HCT116 (cell line): Measurements from ENCODE around the gene ALPL. TPM values are rescaled to one million over a fixed set of nuclear protein-coding genes. Genes with fewer than 3 reads are reported as not detected.

Experiments
- ATAC-seq: fragments of 200-7000 bp; cut with Tn5 transposase; 2 replicates; pipeline ENCODE4 v1.9.1; 2020; ENCODE audit warnings: mild to moderate bottlenecking, moderate library complexity
- BruUV-seq: library from RNA; stranded (reverse); fragments of 400-500 nt; replicated peaks from 2 replicates; lab custom pipeline; 2021; lab: Mats Ljungman, UMichigan
- CTCF ChIA-PET: fragments of 300-600 bp; sonication (Branson Sonifier 250); formaldehyde crosslinking; loops from one replicate; lab custom pipeline; 2021; ENCODE audit warnings: antibody characterized with exemption; lab: Charles Lee
- POLR2A ChIA-PET: fragments of 300-600, 350-600 bp; sonication (Branson Sonifier 250); formaldehyde crosslinking; loops from one replicate; lab custom pipeline; 2021; ENCODE audit warnings: antibody characterized with exemption; lab: Charles Lee
- RAD21 ChIA-PET, 2 experiments: fragments of 300-600 bp; sonication (Branson Sonifier 250); formaldehyde crosslinking; loops; one replicate each; lab custom pipeline; 2023; ENCODE audit warnings: low total read pairs in 2 of 2; ENCODE audit not compliant: uncharacterized antibody in 2 of 2, unreplicated experiment in 2 of 2, low non-redundant PET in 1 of 2; lab: Charles Lee
- DNase-seq: peaks from one replicate; pipeline ENCODE4 v3.0.0-alpha.2; 2010; ENCODE audit warnings: low read depth, low spot score
- H2AFZ ChIP-seq: fragments of 200-600 bp; shearing (Covaris generic), sonication (generic); 2 replicates; pipeline ENCODE4 v1.6.1; 2017; ENCODE audit warnings: low read depth, mixed run types, mixed read lengths, antibody characterized with exemption, low read length; ENCODE audit not compliant: poor library complexity, severe bottlenecking
- H3K27ac ChIP-seq: 2 replicates; pipeline ENCODE4 v1.5.1; 2012; ENCODE audit warnings: low read depth, low read length
- H3K27me3 ChIP-seq: fragments of 200-600 bp; sonication (generic); 2 replicates; pipeline ENCODE4 v1.6.1; 2016; ENCODE audit warnings: mixed run types, low read length, mixed read lengths; ENCODE audit not compliant: insufficient read depth
- H3K36me3 ChIP-seq, 2 experiments: fragments of 200-500 bp in 1 of 2; fragments of 200-600 bp in 1 of 2; sonication (Bioruptor generic) in 1 of 2; sonication (generic) in 1 of 2; 2 replicates each; pipeline versions ENCODE4 v1.5.1 to v1.6.1; 2014 to 2016; ENCODE audit warnings: low read length in 2 of 2, inconsistent platforms in 1 of 2, mixed read lengths in 1 of 2, mixed run types in 1 of 2; ENCODE audit not compliant: insufficient read depth in 2 of 2, control insufficient read depth in 1 of 2
- H3K4me1 ChIP-seq, 2 experiments: fragments of 200-600 bp in 1 of 2; sonication (generic) in 1 of 2; 2 replicates each; pipeline versions ENCODE4 v1.5.1 to v1.6.1; 2012 to 2017; ENCODE audit warnings: low read length in 2 of 2, inconsistent platforms in 1 of 2, mild to moderate bottlenecking in 1 of 2, mixed read lengths in 1 of 2, mixed run types in 1 of 2, moderate library complexity in 1 of 2; ENCODE audit not compliant: insufficient read depth in 2 of 2, control insufficient read depth in 1 of 2
- H3K4me2 ChIP-seq: fragments of 200-600 bp; sonication (generic); 2 replicates; pipeline ENCODE4 v1.6.1; 2017; ENCODE audit warnings: mixed run types, low read length, mixed read lengths
- H3K4me3 ChIP-seq, 2 experiments: fragments of 200-600 bp in 1 of 2; sonication (generic) in 1 of 2; replicated peaks in 1 of 2; 2 replicates each; pipeline ENCODE4 v1.5.1; 2011 to 2016; ENCODE audit warnings: low read length in 2 of 2, control low read depth in 1 of 2, low read depth in 1 of 2, mild to moderate bottlenecking in 1 of 2, mixed read lengths in 1 of 2, mixed run types in 1 of 2
- H3K79me2 ChIP-seq: fragments of 200-600 bp; sonication (generic); 2 replicates; pipeline ENCODE4 v1.6.1; 2017; ENCODE audit warnings: mild to moderate bottlenecking, mixed run types, low read length, moderate library complexity, mixed read lengths; ENCODE audit not compliant: insufficient read depth
- H3K9ac ChIP-seq: fragments of 200-600 bp; sonication (generic); 2 replicates; pipeline ENCODE4 v1.6.1; 2016; ENCODE audit warnings: low read length, mixed read lengths
- H3K9me2 ChIP-seq: fragments of 200-600 bp; sonication (generic), shearing (Covaris generic); 2 replicates; pipeline ENCODE4 v1.6.1; 2017; ENCODE audit warnings: mixed run types, mild to moderate bottlenecking, moderate library complexity; ENCODE audit not compliant: insufficient read depth
- H3K9me3 ChIP-seq, 2 experiments: fragments of 200-500 bp in 1 of 2; fragments of 200-600 bp in 1 of 2; sonication (Bioruptor generic) in 1 of 2; sonication (generic) in 1 of 2; 2 replicates each; pipeline ENCODE4 v1.6.1; 2014 to 2017; ENCODE audit warnings: low read length in 2 of 2, mixed read lengths in 2 of 2, inconsistent platforms in 1 of 2, low read depth in 1 of 2, mild to moderate bottlenecking in 1 of 2, mixed run types in 1 of 2, moderate library complexity in 1 of 2; ENCODE audit not compliant: control insufficient read depth in 1 of 2, insufficient read depth in 1 of 2
- H4K20me1 ChIP-seq: fragments of 200-600 bp; sonication (generic), shearing (Covaris generic); 2 replicates; pipeline ENCODE4 v1.6.1; 2017; ENCODE audit warnings: mixed run types, mild to moderate bottlenecking, moderate library complexity; ENCODE audit not compliant: insufficient read depth
- ELF1 ChIP-seq: IDR thresholded peaks from 2 replicates; pipeline ENCODE4 v1.6.1; 2012; ENCODE audit warnings: low read depth, borderline replicate concordance
- EZH2 ChIP-seq: fragments of 200-600 bp; sonication (generic); IDR thresholded peaks from 2 replicates; pipeline ENCODE4 v1.6.1; 2017; ENCODE audit warnings: antibody characterized with exemption, mixed run types
- EZH2phosphoT487 ChIP-seq: fragments of 200-600 bp; IDR thresholded peaks from 2 replicates; pipeline ENCODE4 v1.6.1; 2018; ENCODE audit warnings: antibody characterized with exemption, borderline replicate concordance
- FOSL1 ChIP-seq: IDR thresholded peaks from 2 replicates; pipeline ENCODE4 v1.6.1; 2012; ENCODE audit warnings: low read depth
- JUND ChIP-seq: IDR thresholded peaks from 2 replicates; pipeline ENCODE4 v1.6.1; 2012
- SP1 ChIP-seq: IDR thresholded peaks from 2 replicates; pipeline ENCODE4 v1.6.1; 2012; ENCODE audit warnings: low read depth
- SRF ChIP-seq: IDR thresholded peaks from 2 replicates; pipeline ENCODE4 v1.6.1; 2012; ENCODE audit warnings: low read depth
- TCF7L2 ChIP-seq: IDR thresholded peaks from 2 replicates; pipeline ENCODE4 v1.7.0; 2011; ENCODE audit warnings: borderline replicate concordance, inconsistent platforms; ENCODE audit not compliant: insufficient read depth, insufficient read length; ENCODE audit errors: extremely low read depth
- YY1 ChIP-seq: IDR thresholded peaks from 2 replicates; pipeline ENCODE4 v1.6.1; 2011; ENCODE audit warnings: low read length, low read depth, moderate library complexity, mild to moderate bottlenecking; ENCODE audit not compliant: insufficient replicate concordance; ENCODE audit errors: extremely low read depth
- ZFX ChIP-seq: fragments of 450-650 bp; IDR thresholded peaks from 2 replicates; pipeline ENCODE4 v1.6.1; 2017
- ZNF274 ChIP-seq: fragments of 200-500 bp; sonication (Bioruptor generic); IDR thresholded peaks from 2 replicates; pipeline ENCODE4 v1.6.1; 2014; ENCODE audit warnings: mild to moderate bottlenecking, low read depth, low read length, inconsistent platforms
- intact Hi-C: fragments of 100-400 bp; cut with micrococcal nuclease; formaldehyde crosslinking; loops from 2 replicates; pipeline ENCODE4 v1.10.0; 2022
- total RNA-seq: library from RNA; stranded (reverse); gene quantifications from one replicate; pipeline ENCODE4 v1.2.1, GENCODE V29; 2021; ENCODE audit not compliant: unreplicated experiment
- TF ChIP-seq, protein P1 (sequence below): IDR thresholded peaks from 2 replicates; pipeline ENCODE4 v1.6.1; 2011; ENCODE audit warnings: mild to moderate bottlenecking, low read length, moderate library complexity; ENCODE audit not compliant: insufficient replicate concordance; ENCODE audit errors: extremely low read depth

ALPL gene
- total RNA-seq, 1 experiment from 2014 or later = 0.61 TPM

DNA sequence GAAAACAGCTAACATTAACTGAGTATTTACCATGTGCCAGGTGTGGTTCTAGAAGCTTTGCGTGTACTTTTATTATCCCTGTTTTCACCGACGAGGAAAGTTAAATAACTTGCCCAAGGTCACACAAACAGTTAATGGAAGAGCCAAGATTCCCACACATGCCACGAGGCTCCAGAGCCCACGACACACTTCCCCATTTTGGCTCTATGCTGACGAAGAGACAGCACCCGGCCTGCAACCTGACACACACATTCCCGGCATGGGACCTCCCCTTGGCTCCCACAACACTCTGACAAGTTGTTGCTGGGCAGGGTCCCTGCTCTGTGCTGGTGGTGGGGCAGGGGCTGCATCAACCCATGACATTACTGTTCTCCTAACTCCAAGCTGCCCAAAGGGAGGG, 107.1 kb downstream of the ALPL start:
- no peak overlapping the region for H2AFZ ChIP-seq
- no peak overlapping the region for H3K4me3 ChIP-seq
- ATAC-seq = no peak
- no peaks in the 10 kb centered on the region for H3K79me2 ChIP-seq
- ChIA-PET CTCF (no interaction called here), RAD21 (no interaction called here), POLR2A (no interaction called here)
- H3K27me3 ChIP-seq = no peaks in the 10 kb centered on the region
- DNase-seq = no peak
- H3K9me3 ChIP-seq = no peaks in the 10 kb centered on the region
- no peak overlapping the region for H3K9ac ChIP-seq
- no peak for TF ChIP-seq SP1
- no peak for TF ChIP-seq ZNF274
- TF ChIP-seq EZH2phosphoT487 = no peak
- TF ChIP-seq ELF1 = no peak
- no peak for TF ChIP-seq ZFX
- TF ChIP-seq EZH2 = no peak
- TF ChIP-seq YY1 = no peak
- TF ChIP-seq TCF7L2 = no peak
- no peak for TF ChIP-seq SRF
- TF ChIP-seq, protein P1, sequence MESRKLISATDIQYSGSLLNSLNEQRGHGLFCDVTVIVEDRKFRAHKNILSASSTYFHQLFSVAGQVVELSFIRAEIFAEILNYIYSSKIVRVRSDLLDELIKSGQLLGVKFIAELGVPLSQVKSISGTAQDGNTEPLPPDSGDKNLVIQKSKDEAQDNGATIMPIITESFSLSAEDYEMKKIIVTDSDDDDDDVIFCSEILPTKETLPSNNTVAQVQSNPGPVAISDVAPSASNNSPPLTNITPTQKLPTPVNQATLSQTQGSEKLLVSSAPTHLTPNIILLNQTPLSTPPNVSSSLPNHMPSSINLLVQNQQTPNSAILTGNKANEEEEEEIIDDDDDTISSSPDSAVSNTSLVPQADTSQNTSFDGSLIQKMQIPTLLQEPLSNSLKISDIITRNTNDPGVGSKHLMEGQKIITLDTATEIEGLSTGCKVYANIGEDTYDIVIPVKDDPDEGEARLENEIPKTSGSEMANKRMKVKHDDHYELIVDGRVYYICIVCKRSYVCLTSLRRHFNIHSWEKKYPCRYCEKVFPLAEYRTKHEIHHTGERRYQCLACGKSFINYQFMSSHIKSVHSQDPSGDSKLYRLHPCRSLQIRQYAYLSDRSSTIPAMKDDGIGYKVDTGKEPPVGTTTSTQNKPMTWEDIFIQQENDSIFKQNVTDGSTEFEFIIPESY = no peak
- TF ChIP-seq FOSL1 = no peak
- TF ChIP-seq JUND = no peak
- no peaks in the 10 kb centered on the region for H4K20me1 ChIP-seq
- no peaks in the 10 kb centered on the region for H3K9me2 ChIP-seq
- no peak overlapping the region for H3K4me2 ChIP-seq
- H3K4me1 ChIP-seq = peaks cover 8 to 13% of the 10 kb centered on the region in 2 experiments; a peak in 2 of 4 replicates
- intact Hi-C loops = no loop called here
- no peak overlapping the region for H3K27ac ChIP-seq
- BruUV-seq = no TSS peak
- H3K36me3 ChIP-seq = no peaks in the 10 kb centered on the region
